ENCODE measurements around the gene U2AF1L4.
A peak's percentile ranks its signal among the peaks of the same experiment; 100 is the strongest.
"Not testable (repeated sequence)": the region's sequence is repeated elsewhere in the genome, so short reads cannot be mapped to it uniquely, and the experiment has no call there.

U2AF1L4 gene

DNA sequence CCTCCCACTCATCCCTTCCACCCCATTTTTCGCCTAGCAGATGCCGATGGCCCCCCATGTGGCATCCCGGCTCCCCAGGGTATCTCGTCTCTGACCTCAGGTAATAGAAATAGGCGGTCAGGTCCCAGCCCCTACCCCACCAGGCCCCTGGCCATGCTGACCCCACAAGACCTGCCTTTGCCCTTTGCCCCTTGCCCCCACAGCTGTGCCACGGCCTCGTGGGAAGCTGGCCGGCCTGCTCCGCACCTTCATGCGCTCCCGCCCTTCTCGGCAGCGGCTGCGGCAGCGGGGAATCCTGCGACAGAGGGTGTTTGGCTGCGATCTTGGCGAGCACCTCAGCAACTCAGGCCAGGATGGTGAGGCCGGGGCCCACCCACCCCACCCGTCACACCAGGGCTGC is 35.5 kb upstream of the U2AF1L4 start:
- DNase-seq (ENCODE audit: low read depth in 2 of 2) = no peak

DNA sequence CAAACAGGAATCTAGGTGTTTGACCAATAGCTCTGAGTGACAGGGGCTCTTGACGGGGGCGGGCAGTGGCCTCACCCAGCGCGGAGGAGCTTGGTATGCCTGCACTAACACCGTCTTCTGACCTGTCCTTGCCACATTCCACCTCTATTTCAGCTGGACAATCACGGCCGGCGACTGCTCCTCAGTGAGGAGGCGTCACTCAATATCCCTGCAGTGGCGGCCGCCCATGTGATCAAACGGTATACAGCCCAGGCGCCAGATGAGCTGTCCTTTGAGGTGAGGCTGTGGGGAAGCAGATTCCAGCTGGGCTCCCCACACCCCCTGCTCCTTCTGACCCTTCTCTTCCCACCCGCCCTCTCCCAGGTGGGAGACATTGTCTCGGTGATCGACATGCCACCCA is 34.8 kb upstream of the U2AF1L4 start:
- DNase-seq (ENCODE audit: low read depth in 2 of 2) = no peak

- no peak for DNase-seq (ENCODE audit: low read depth in 2 of 2)
Observed at GRCh38 chr19:35779033-35779432, 33.8 kb upstream of the U2AF1L4 start.

- no peak for DNase-seq (ENCODE audit: low read depth in 2 of 2)
Observed at GRCh38 chr19:35777961-35778360, 32.7 kb upstream of the U2AF1L4 start.

GRCh38 chr19:35777086-35777841 is 32.0 kb upstream of the U2AF1L4 start:
- no peak for DNase-seq (ENCODE audit: low read depth in 2 of 2)

- DNase-seq (ENCODE audit: low read depth in 2 of 2) = no peak
Observed at GRCh38 chr19:35776102-35776788, 31.0 kb upstream of the U2AF1L4 start.

DNA sequence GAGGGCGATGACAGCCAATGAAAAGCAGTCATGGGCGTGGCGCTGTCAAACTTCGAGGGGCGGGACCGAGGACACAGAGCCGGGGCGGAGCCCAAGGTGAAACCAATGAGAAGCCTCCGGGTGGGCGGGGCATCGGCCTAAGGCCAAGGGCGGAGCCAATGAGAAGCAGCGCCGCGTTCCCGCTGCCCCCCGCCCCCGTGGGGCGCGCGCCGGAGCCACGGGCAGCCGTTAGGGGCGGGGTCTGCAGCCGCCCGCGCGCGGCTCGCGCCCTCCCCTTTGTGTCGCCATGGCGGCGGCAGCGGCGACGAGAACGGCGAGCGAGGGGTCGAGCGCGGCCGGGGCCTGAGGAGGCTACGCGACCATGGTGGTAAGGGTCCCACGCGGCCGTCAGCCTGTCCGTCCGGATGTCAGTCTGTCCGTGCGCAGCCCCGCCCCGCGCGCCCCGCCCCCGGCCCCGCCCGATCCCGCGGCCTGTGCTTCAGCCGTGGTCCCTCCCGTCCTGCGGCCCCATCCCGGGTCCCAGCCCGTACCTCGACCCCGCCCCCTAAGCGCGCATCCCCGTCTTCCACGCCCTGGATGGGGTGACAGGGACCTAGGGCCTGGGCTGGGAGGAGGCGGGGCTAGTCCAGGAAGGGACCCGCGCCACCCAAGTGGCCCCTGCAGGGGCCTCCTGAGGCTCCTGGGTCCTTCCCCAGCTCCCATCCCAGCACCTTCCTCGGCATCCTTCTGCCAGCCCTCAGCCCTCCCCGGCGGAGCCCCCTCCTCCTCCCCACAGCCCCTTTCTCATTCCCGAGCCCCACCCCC is 30.3 kb upstream of the U2AF1L4 start, which contains the start of gene ARHGAP33:
TSS of gene ARHGAP33 (plus strand) at position 267 of the 804 bp plus-strand sequence. CDS start at position 362, 95 bp downstream.
- DNase-seq (ENCODE audit: low read depth in 2 of 2) = peak; percentile 97 to 98

DNA sequence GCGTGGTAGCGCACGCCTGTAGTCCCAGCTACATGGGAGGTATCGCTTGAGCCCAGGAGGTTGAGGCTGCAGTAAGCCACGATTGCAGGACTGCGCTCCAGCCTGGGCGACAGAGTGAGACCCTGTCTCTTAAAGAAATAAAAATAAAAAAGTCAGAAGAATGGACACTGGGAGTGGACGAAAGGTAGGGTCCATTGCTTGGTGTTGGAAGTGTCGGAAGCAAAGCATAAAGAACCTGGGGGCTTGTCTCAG is 29.8 kb upstream of the U2AF1L4 start:
- DNase-seq (ENCODE audit: low read depth in 2 of 2) = no peak

- no peak for DNase-seq (ENCODE audit: low read depth in 2 of 2)
Observed at GRCh38 chr19:35774274-35775045, 29.2 kb upstream of the U2AF1L4 start.

GRCh38 chr19:35773020-35773806 is 28.0 kb upstream of the U2AF1L4 start:
- DNase-seq (ENCODE audit: low read depth in 2 of 2) = no peak

DNA sequence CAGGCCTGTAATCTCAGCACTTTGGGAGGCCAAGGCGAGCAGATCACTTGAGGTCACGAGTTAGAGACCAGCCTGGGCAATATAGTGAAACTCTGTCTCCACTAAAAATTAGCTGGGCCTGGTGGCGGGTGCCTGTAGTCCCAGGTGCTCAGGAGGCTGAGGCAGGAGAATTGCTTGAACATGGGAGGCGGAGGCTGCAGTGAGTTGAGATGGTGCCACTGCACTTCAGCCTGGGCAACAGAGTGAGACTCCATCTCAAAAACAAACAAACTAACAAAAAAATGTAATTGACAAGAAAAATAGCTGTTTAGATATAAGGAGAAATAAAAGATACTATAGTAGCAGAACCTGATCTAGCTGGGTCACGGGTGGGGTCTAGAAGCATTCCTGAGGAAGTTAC is 27.1 kb upstream of the U2AF1L4 start:
- not testable (repeated sequence) for DNase-seq (ENCODE audit: low read depth in 2 of 2)

DNA sequence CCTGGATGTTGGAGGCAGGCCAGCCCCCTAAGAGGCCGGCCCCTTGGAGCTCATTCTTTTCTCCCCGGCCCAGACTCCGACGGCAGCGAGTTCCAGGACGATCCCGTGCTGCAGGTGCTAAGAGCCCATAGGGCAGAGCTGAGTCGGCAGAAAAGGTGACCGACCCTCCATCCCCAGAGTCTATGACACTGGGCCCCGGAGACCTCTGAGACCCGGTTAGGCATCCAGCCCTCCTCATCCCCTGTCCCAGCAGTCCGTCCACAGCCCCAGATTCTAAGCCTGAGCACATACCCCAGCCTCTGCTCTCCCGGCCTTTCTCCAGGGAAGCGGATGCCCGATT is 22.8 kb upstream of the U2AF1L4 start:
- DNase-seq (ENCODE audit: low read depth in 2 of 2) = no peak

- DNase-seq (ENCODE audit: low read depth in 2 of 2) = no peak
Observed at GRCh38 chr19:35767288-35768081, 22.3 kb upstream of the U2AF1L4 start.

GRCh38 chr19:35766571-35767104 is 21.4 kb upstream of the U2AF1L4 start:
- no peak for DNase-seq (ENCODE audit: low read depth in 2 of 2)

GRCh38 chr19:35764432-35765315 is 19.5 kb upstream of the U2AF1L4 start:
- no peak for DNase-seq (ENCODE audit: low read depth in 2 of 2)

- DNase-seq (ENCODE audit: low read depth in 2 of 2) = no peak
Observed at GRCh38 chr19:35760711-35761349, 15.6 kb upstream of the U2AF1L4 start.

DNA sequence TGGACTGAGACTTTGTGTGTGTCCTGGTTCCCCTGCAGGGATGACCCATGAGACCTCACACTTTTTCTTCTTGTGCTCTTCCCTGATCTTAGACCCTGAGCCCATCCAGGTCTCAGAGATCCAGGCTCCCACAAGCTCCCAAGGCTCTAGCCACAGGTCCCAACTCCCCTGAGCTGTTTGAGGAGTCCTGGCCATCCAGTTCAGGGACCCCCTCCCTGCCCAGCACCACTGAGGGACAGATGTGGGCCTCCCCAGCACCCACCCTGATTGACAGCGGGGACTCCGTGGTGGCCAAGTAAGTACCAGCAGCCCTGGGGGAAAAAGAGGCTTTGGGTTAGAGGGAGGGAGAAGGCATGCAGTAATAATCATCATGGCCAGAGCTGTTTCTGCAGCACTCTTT is 14.5 kb upstream of the U2AF1L4 start:
- DNase-seq (ENCODE audit: low read depth in 2 of 2) = no peak

DNA sequence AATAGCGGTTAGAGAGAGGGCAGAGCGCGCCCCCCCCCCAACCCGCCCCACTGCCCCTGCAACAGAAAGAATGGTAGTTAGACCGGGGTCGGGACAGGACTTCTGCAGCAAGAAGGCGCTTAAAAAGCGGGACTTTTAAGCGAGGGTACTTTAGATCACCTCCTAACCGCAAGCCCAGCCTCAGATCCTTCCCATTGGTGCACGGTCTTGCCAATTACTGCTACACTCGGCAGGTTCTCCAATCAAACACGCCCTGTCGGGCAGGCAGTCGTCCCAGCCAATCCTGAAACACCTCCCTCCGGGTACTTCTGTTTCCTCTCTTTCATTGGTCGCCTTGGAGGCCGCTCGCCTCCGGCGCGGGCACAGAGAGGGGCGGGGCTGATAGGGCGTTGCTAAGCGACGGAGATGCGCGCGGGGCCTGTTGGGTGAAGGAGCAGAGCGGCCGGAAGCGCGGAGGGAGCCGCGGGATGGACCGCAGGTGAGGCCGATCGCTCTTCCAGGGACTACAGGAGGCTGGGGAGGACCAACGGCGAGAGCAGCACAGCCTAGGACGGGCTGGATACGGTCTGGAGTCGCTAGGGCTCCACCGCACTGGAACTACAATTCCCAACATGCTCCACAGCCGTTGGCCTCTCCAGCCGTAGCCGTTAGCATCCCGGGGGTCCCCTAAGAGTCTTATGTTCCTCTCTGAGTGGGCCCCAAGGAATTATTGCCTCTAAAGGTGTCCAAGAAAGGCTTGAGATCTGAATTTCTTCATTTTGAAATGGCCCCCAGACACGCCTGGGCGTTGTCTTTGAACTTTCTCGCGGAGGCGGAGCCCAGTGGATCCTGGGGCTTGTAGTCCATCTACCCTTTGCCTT is 12.8 kb upstream of the U2AF1L4 start, which contains the start of gene PROSER3:
TSS of gene PROSER3 (plus strand) at position 428 of the 860 bp plus-strand sequence. CDS start at position 468, 40 bp downstream.
- peak; percentile 95 to 99 for DNase-seq (ENCODE audit: low read depth in 2 of 2)

Measured in stimulated activated CD8-positive, alpha-beta memory T cell treated with anti-CD3 and anti-CD28 coated beads, Interleukin-7, amount 100 ng/mL, for 4 hours (primary cell).